Ectodermal cell (in vitro differentiated cells): Measurements from ENCODE around the gene RAET1E.

Experiments used
- H3K27ac ChIP-seq: 2 replicates; pipeline ENCODE4 v1.7.0; 2013; ENCODE audit warnings: mild to moderate bottlenecking, low read depth, low read length; ENCODE audit not compliant: insufficient read depth, poor library complexity, severe bottlenecking
- H3K27me3 ChIP-seq: 2 replicates; pipeline ENCODE4 v1.7.0; 2013; ENCODE audit warnings: mild to moderate bottlenecking, low read length; ENCODE audit not compliant: insufficient read depth, control insufficient read depth, poor library complexity, severe bottlenecking
- H3K36me3 ChIP-seq: one replicate; pipeline ENCODE4 v1.7.0; 2013; ENCODE audit warnings: low read length; ENCODE audit not compliant: control insufficient read depth, insufficient read depth
- H3K4me1 ChIP-seq: one replicate; pipeline ENCODE4 v1.7.0; 2013; ENCODE audit warnings: low read length; ENCODE audit not compliant: control insufficient read depth, insufficient read depth
- H3K4me3 ChIP-seq: 2 replicates; pipeline ENCODE4 v1.7.0; 2013; ENCODE audit warnings: low read depth, low read length, control low read depth; ENCODE audit not compliant: insufficient read depth
- H3K9me3 ChIP-seq: 2 replicates; pipeline ENCODE4 v1.7.0; 2013; ENCODE audit warnings: mild to moderate bottlenecking, low read length, moderate library complexity; ENCODE audit not compliant: control insufficient read depth
- WGBS, 2 experiments: methylation state at CpG; one replicate each; pipeline ENCODE4 v1.1.7; 2013; ENCODE audit warnings: missing lambda C conversion rate in 2 of 2; 5-methylcytosine and 5-hydroxymethylcytosine counted together

RAET1E gene

GRCh38 chr6:149881066-149881766, 16.7 kb downstream of the RAET1E start:
- H3K27me3 ChIP-seq = peaks cover 10% of the 10 kb centered on the region
- 83 to 88% methylated on average over 10 of the region's 10 CpGs for WGBS, 2 experiments
- H3K4me1 ChIP-seq = no peaks in the 10 kb centered on the region
- no peak overlapping the region for H3K27ac ChIP-seq
- H3K4me3 ChIP-seq = no peak overlapping the region
- H3K36me3 ChIP-seq = no peaks in the 10 kb centered on the region
- no peaks in the 10 kb centered on the region for H3K9me3 ChIP-seq

GRCh38 chr6:149877659-149878058, 20.3 kb downstream of the RAET1E start:
- H3K9me3 ChIP-seq = no peaks in the 10 kb centered on the region
- no peaks in the 10 kb centered on the region for H3K4me1 ChIP-seq
- WGBS, 2 experiments = 78 to 87% methylated on average over 1 of the region's 1 CpG
- no peak overlapping the region for H3K27ac ChIP-seq
- no peaks in the 10 kb centered on the region for H3K27me3 ChIP-seq
- no peaks in the 10 kb centered on the region for H3K36me3 ChIP-seq
- no peak overlapping the region for H3K4me3 ChIP-seq

- Histone ChIP-seq H3K4me3 (no peak overlapping the region), H3K9me3 (no peaks in the 10 kb centered on the region), H3K36me3 (no peaks in the 10 kb centered on the region), H3K4me1 (no peaks in the 10 kb centered on the region), H3K27ac (no peak overlapping the region), H3K27me3 (no peaks in the 10 kb centered on the region)
- WGBS, 2 experiments = 94 to 96% methylated on average over 3 of the region's 3 CpGs
Measured at GRCh38 chr6:149876241-149876933, 21.5 kb downstream of the RAET1E start.

- Histone ChIP-seq H3K27ac (no peak overlapping the region), H3K27me3 (no peaks in the 10 kb centered on the region), H3K9me3 (no peaks in the 10 kb centered on the region), H3K36me3 (no peaks in the 10 kb centered on the region), H3K4me3 (no peak overlapping the region), H3K4me1 (no peaks in the 10 kb centered on the region)
- WGBS, 2 experiments = 90 to 92% methylated on average over 1 of the region's 1 CpG
Measured at GRCh38 chr6:149872233-149872632, 25.7 kb downstream of the RAET1E start.

- Histone ChIP-seq H3K4me3 (no peak overlapping the region), H3K9me3 (no peaks in the 10 kb centered on the region), H3K27me3 (no peaks in the 10 kb centered on the region), H3K4me1 (no peaks in the 10 kb centered on the region), H3K36me3 (no peaks in the 10 kb centered on the region), H3K27ac (no peak overlapping the region)
- WGBS, 2 experiments = 83 to 88% methylated on average over 2 of the region's 2 CpGs
Measured at GRCh38 chr6:149871182-149871581, 26.7 kb downstream of the RAET1E start.

- Histone ChIP-seq H3K4me1 (no peaks in the 10 kb centered on the region), H3K27ac (no peak overlapping the region), H3K27me3 (no peaks in the 10 kb centered on the region), H3K9me3 (no peaks in the 10 kb centered on the region), H3K36me3 (no peaks in the 10 kb centered on the region), H3K4me3 (no peak overlapping the region)
- 93 to 94% methylated on average over 10 of the region's 10 CpGs for WGBS, 2 experiments
Measured at GRCh38 chr6:149869275-149869892, 28.5 kb downstream of the RAET1E start.

GRCh38 chr6:149867876-149868640, 29.9 kb downstream of the RAET1E start:
- Histone ChIP-seq H3K9me3 (no peaks in the 10 kb centered on the region), H3K27ac (no peak overlapping the region), H3K36me3 (no peaks in the 10 kb centered on the region), H3K4me1 (no peaks in the 10 kb centered on the region), H3K4me3 (no peak overlapping the region), H3K27me3 (peaks cover 7% of the 10 kb centered on the region)
- WGBS, 2 experiments = 52 to 61% methylated on average over 3 to 4 of the region's 4 CpGs

GRCh38 chr6:149864578-149865535, 33.1 kb downstream of the RAET1E start:
- Histone ChIP-seq H3K27ac (no peak overlapping the region), H3K27me3 (peaks cover 37% of the 10 kb centered on the region), H3K9me3 (no peaks in the 10 kb centered on the region), H3K4me1 (no peaks in the 10 kb centered on the region), H3K4me3 (peak overlapping the region; percentile 53), H3K36me3 (no peaks in the 10 kb centered on the region)
- 26 to 29% methylated on average over 23 of the region's 23 CpGs for WGBS, 2 experiments

- H3K4me3 ChIP-seq = peak within 1 kb of the TSS; percentile 53
- 0% methylated on average over 110 of the region's 110 CpGs for WGBS, 2 experiments
- no peak within 1 kb of the TSS for H3K27ac ChIP-seq
- H3K4me1 ChIP-seq = no peaks in the 10 kb centered on the region
- no peaks in the 10 kb centered on the region for H3K36me3 ChIP-seq
- H3K9me3 ChIP-seq = no peaks in the 10 kb centered on the region
- peaks cover 37% of the 10 kb centered on the region for H3K27me3 ChIP-seq
Measured at GRCh38 chr6:149863698-149864577, 34.0 kb downstream of the RAET1E start, which contains the start of gene LRP11. LRP11 (minus strand) TSS chr6:149864359; CDS start chr6:149864020, 339 bp downstream.
